ENCODE results near the gene SSBP1. TPM values are rescaled to one million over a fixed set of nuclear protein-coding genes. Genes with fewer than 3 reads are reported as not detected.

SSBP1 gene
- total RNA-seq, 6 experiments from 2014 or later: 38.6 to 115 (median 48.8) TPM

DNA sequence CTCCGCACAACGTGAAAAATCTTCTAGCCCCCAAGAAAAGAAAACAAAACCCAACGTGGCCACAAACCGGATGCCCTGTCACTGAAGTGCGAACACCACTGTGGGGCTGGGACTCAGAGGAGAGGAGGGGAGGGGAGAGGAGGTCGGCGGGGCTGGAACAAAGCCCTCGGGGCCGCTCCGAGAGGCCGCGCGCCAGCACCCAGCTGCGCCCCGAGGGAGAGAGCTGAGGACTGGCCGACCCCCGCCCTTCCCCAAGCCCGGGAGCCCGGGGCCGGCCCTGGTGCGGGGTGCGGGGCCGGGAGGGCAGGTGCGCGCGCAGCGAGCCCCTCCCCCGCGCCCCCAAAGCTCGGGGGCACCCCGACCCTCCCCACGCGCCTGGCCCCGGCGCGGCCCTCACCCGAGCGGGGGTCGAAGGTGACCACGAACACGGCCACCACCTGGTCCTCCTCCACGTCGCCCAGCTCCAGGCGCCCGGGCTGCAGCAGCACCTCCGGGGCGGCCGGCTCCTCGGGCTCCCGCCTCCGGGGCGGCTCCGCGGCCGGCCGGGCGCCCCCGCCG lies 36.6 kb upstream of the SSBP1 start:
- peak; percentile 51 to 61 (median 55) for DNase-seq
- no peaks in the 10 kb centered on the region for H3K36me3 ChIP-seq
- peak overlapping the region; percentile 76 to 87 (median 82) for H3K27ac ChIP-seq
- intact Hi-C loops (cut with DNase I): no loop called here
- H3K4me3 ChIP-seq: peak overlapping the region; percentile 70 to 86 (median 85)
- TF ChIP-seq, protein P1, sequence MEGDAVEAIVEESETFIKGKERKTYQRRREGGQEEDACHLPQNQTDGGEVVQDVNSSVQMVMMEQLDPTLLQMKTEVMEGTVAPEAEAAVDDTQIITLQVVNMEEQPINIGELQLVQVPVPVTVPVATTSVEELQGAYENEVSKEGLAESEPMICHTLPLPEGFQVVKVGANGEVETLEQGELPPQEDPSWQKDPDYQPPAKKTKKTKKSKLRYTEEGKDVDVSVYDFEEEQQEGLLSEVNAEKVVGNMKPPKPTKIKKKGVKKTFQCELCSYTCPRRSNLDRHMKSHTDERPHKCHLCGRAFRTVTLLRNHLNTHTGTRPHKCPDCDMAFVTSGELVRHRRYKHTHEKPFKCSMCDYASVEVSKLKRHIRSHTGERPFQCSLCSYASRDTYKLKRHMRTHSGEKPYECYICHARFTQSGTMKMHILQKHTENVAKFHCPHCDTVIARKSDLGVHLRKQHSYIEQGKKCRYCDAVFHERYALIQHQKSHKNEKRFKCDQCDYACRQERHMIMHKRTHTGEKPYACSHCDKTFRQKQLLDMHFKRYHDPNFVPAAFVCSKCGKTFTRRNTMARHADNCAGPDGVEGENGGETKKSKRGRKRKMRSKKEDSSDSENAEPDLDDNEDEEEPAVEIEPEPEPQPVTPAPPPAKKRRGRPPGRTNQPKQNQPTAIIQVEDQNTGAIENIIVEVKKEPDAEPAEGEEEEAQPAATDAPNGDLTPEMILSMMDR (IDR thresholded peaks at IDR 0.05): no peak
- H3K4me1 ChIP-seq: peaks cover 0 to 26% (median 9%) of the 10 kb centered on the region in 4 donors
- peak; percentile 55 to 78 (median 70) for ATAC-seq
- 0% methylated on average over 1 of the region's 59 CpGs for WGBS (ENCODE audit: insufficient coverage, low coverage, low lambda C conversion rate, missing lambda C conversion rate)
- no peaks in the 10 kb centered on the region for H3K9me3 ChIP-seq
- H3K27me3 ChIP-seq: no peaks in the 10 kb centered on the region

DNA sequence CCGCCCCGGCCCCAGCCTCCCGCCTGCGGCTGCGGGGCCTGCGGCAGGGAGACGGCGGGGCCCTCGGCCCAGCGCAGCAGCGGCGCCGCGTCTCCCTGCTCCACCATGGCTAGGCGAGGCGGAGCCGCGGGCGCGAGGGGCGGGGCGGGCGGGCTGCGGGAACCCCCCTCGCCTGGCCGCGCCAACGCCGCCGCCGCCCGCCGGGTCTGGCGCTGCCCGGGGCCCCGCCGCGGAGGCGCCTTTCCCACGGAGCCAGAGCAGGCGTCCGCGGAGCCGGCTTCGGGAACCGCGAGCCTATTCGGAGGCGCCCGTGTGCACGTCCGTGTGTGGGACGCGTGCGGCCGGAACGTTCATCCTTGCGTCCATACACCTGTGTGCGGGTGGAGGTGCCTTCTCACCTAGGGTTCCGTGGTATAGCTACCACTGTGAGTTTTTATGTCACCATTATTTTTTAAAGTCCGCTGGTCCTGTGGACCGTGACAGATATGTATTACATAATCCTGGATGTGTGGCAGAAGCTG lies 36.1 kb upstream of the SSBP1 start, which contains the start of gene DENND11:
Gene DENND11, minus strand, starts transcription at position 120 of the 521 bp plus-strand sequence. Its CDS starts 13 bp downstream, at position 107.
- H3K27me3 ChIP-seq: no peaks in the 10 kb centered on the region
- peak within 1 kb of the TSS; percentile 70 to 86 (median 85) for H3K4me3 ChIP-seq
- peak; percentile 72 to 85 (median 83) for ATAC-seq
- 0% methylated on average over 5 of the region's 62 CpGs for whole genome bisulfite sequencing (ENCODE audit: insufficient coverage, low coverage, low lambda C conversion rate, missing lambda C conversion rate)
- no peaks in the 10 kb centered on the region for H3K9me3 ChIP-seq
- peak within 1 kb of the TSS; percentile 76 to 87 (median 82) for H3K27ac ChIP-seq
- peaks cover 0 to 21% (median 5%) of the 10 kb centered on the region in 4 donors for H3K4me1 ChIP-seq
- no peak for TF ChIP-seq POLR2A (IDR thresholded peaks at IDR 0.05)
- TF ChIP-seq, protein P1 (IDR thresholded peaks at IDR 0.05): no peak
- intact Hi-C loops (cut with DNase I): no loop called here
- peak; percentile 65 to 71 (median 65) for DNase-seq
- H3K36me3 ChIP-seq: no peaks in the 10 kb centered on the region

DNA sequence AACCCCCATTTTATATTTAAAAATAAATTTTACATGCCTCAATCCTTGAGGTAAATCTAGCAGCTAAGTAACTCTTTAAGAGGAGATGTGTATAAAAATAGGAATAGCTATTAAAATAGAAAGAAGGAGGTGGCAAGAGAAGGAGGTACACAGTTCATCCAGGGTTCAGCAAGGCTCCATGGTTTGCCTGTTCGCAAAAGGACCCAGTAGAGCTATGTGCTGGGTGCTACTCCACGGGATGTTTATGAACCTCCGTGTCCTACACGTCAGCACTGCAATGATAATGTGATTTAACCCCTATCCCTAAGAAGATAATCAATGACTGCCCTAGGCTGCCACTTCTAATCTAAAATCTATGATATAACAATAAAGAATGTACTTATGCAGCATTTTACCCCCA lies 35.3 kb upstream of the SSBP1 start:
- H3K27me3 ChIP-seq: no peaks in the 10 kb centered on the region
- H3K4me3 ChIP-seq: peak overlapping the region in 1 of 3 donors; percentile 72
- 68% methylated on average over 4 of the region's 4 CpGs for WGBS (ENCODE audit: insufficient coverage, low coverage, low lambda C conversion rate, missing lambda C conversion rate)
- DNase-seq: no peak
- intact Hi-C loops (cut with DNase I): no loop called here
- H3K36me3 ChIP-seq: no peaks in the 10 kb centered on the region
- H3K27ac ChIP-seq: no peak overlapping the region
- H3K9me3 ChIP-seq: no peaks in the 10 kb centered on the region
- peaks cover 0 to 13% (median 4%) of the 10 kb centered on the region in 4 donors for H3K4me1 ChIP-seq
- no peak for TF ChIP-seq POLR2A (IDR thresholded peaks at IDR 0.05)
- TF ChIP-seq, protein P1 (IDR thresholded peaks at IDR 0.05): no peak
- no peak for ATAC-seq

DNA sequence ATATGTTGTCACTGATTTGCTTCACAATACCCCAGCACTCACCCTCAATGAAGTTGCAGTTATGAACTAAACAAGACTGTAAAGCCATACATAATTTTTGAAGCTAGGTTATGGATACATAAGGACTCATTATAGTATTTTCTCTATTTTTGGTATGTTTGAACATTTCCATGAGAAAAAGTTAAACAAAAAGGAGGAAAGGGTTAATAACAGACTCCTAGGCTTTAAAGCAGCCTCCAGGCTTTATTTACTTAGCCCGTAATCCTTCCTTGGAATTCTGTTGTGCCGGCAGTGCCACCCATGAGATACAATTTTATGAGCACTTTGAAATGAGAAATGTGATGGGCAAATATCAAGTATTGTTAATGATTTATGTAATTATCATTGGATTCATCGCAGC lies 34.0 kb upstream of the SSBP1 start:
- 73% methylated on average over 3 of the region's 3 CpGs for WGBS (ENCODE audit: insufficient coverage, low coverage, low lambda C conversion rate, missing lambda C conversion rate)
- H3K4me3 ChIP-seq: no peak overlapping the region
- ATAC-seq (no peak), DNase-seq (no peak)
- peaks cover 0 to 12% (median 4%) of the 10 kb centered on the region in 4 donors for H3K4me1 ChIP-seq
- no peaks in the 10 kb centered on the region for H3K27me3 ChIP-seq
- TF ChIP-seq, protein P1 (IDR thresholded peaks at IDR 0.05): no peak
- no peak for TF ChIP-seq POLR2A (IDR thresholded peaks at IDR 0.05)
- no peaks in the 10 kb centered on the region for H3K36me3 ChIP-seq
- no peak overlapping the region for H3K27ac ChIP-seq
- no peaks in the 10 kb centered on the region for H3K9me3 ChIP-seq
- intact Hi-C loops (cut with DNase I): no loop called here
